ENCODE data around the gene DENND6B.

DNA sequence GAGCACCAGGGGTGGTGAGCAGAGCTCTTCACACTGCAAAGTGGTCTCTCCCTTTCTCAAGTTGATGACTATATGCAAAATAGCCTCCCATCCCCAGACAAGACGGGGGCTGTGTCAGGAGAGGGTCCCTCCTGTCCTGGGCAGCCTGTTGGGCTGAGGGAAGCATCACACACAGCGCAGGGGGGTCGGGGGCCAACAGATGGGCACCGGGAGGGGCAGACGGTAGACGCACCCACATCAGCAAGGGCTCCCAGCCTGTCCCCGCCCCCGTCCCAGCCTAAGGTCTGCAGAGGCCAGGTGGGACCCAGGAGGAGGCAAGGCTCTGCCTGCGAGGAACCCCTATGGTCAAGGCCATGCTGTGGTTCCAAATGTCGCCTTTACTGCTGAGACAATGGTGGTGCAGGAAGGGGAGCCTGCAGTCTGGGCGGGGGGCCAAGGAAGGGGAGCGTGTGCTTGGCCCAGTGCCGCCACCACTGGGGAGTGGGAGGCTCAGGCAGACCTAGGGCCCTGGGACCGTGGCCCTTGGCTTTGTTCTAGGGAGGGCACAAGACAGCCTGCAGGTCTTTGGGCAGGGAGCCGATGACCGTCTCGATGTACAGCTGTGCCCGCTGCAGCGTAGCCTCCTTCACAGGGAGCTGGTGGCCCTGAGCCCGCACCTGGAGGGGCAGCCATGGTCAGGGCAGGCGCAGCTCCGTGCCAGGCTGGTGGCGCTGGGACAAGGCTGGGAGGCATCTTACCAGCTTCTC is 15.0 kb downstream of the DENND6B start:
- TF ChIP-seq CTCF (IDR thresholded peaks at IDR 0.05; ENCODE audit: low read depth, low read length) (no peak), EZH2phosphoT487 (IDR thresholded peaks at IDR 0.05; ENCODE audit: low read depth) (no peak)
